ENCODE data around the gene ZNF569. TPM values are rescaled to one million over a fixed set of nuclear protein-coding genes. Genes with fewer than 3 reads are reported as not detected.
A peak's percentile ranks its signal among the peaks of the same experiment; 100 is the strongest.
"Not testable (repeated sequence)": the region's sequence is repeated elsewhere in the genome, so short reads cannot be mapped to it uniquely, and the experiment has no call there.

Gene ZNF569
- total and polyA plus RNA-seq, 9 donors = 5.6 to 9.3 (median 7.6) TPM

DNA sequence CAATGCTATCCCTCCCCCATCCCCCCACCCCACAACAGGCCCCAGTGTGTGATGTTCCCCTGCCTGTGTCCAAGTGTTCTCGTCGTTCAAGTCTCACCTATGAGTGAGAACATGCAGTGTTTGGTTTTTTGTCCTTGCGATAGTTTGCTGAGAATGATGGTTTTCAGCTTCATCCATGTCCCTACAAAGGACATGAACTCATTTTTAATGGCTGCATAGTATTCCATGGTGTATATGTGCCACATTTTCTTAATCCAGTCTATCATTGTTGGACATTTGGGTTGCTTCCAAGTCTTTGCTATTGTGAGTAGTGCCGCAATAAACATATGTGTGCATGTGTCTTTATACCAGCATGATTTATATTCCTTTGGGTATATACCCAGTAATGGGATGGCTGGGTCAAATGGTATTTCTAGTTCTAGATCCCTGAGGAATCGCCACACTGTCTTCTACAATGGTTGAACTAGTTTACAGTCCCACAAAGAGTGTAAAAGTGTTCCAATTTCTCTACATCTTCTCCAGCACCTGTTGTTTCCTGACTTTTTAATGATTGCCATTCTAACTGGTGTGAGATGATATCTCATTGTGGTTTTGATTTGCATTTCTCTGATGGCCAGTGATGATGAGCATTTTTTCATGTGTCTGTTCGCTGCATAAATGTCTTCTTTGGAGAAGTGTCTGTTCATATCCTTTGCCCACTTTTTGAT, 61.0 kb downstream of the ZNF569 start:
- peaks cover 44% of the 10 kb centered on the region for H3K9me3 ChIP-seq (replicated peaks; ENCODE audit: control insufficient read depth, low read depth, low read length)
- H3K27me3 ChIP-seq (ENCODE audit: control insufficient read depth, insufficient read depth, low read length); H3K4me3 ChIP-seq (ENCODE audit: low read length); H3K4me1 ChIP-seq (ENCODE audit: control insufficient read depth, insufficient read depth, low read length); H3K36me3 ChIP-seq (ENCODE audit: control insufficient read depth, insufficient read depth, low read length); H3K27ac ChIP-seq (ENCODE audit: low read length); DNase-seq: not testable (repeated sequence)
- WGBS (ENCODE audit: insufficient coverage) = no CpG with 5 or more reads among the region's 6 CpGs

DNA sequence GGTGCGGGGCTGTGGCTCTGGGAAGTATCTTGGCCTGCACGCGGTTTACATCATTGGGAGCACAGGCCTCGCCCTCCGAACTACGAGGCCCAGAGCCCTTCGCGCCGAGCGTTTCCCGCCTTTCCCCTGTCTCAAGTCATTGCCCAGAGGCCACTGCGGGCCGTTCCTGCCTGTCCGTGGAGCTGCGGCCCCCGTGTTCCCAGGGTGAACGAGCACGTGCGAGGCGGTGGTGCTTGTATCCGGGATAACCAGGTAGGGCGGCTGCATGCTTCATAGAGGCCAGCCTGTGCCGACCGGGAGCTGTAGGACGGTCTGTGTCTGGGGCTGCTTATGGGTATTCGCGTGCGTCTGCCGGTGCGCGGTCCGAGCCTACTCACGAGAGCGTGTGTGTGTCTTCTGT, 63.8 kb downstream of the ZNF569 start:
- Histone ChIP-seq H3K36me3 (ENCODE audit: control insufficient read depth, insufficient read depth, low read length) (no peaks in the 10 kb centered on the region), H3K4me3 (ENCODE audit: low read length) (no peak overlapping the region), H3K27me3 (ENCODE audit: control insufficient read depth, insufficient read depth, low read length) (no peaks in the 10 kb centered on the region), H3K4me1 (ENCODE audit: control insufficient read depth, insufficient read depth, low read length) (no peaks in the 10 kb centered on the region), H3K27ac (ENCODE audit: low read length) (no peak overlapping the region), H3K9me3 (replicated peaks; ENCODE audit: control insufficient read depth, low read depth, low read length) (peaks cover 45% of the 10 kb centered on the region)
- DNase-seq = no peak
- WGBS (ENCODE audit: insufficient coverage) = 69% methylated on average over 34 of the region's 34 CpGs

DNA sequence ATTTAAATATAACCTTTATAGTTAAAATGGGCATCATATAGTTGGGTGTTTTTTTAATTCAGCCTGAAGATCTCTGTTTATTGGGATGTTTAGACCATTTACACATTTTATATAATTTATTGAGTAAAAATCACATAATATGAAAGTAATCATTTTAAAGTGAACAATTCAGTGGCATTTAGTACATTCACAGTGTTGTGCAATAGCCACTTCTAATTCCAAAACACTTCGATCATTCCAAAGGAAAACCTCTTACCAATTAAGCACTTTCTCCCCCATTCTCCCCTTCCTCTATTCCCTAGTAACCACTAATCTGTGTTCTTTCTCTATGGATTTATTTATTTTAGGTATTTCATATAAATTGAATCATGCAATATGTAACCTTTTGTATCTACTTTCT, 66.2 kb downstream of the ZNF569 start:
- H3K27ac ChIP-seq (ENCODE audit: low read length) = no peak overlapping the region
- H3K4me3 ChIP-seq (ENCODE audit: low read length) = no peak overlapping the region
- no peaks in the 10 kb centered on the region for H3K4me1 ChIP-seq (ENCODE audit: control insufficient read depth, insufficient read depth, low read length)
- H3K27me3 ChIP-seq (ENCODE audit: control insufficient read depth, insufficient read depth, low read length) = no peaks in the 10 kb centered on the region
- no peak for DNase-seq
- no CpG with 5 or more reads among the region's 1 CpG for WGBS (ENCODE audit: insufficient coverage)
- H3K9me3 ChIP-seq (replicated peaks; ENCODE audit: control insufficient read depth, low read depth, low read length) = peaks cover 45% of the 10 kb centered on the region
- H3K36me3 ChIP-seq (ENCODE audit: control insufficient read depth, insufficient read depth, low read length) = no peaks in the 10 kb centered on the region

DNA sequence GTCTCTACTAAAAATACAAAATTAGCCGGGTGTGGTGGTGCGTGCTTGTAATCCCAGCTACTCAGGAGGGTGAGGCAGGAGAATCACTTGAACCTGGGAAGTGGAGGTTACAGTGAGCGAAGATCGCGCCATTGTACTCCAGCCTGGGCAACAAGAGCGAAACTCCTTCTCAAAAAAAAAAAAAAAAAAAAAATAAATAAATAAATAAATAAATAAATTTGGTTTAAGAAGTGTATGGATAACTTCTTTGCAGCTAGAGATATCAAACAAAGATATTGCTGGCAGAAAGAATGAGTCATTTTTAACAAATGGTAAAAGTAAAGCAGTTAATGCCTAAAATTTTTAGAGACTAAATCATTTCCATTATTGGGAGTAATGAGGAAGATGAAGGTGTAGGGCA, 75.8 kb downstream of the ZNF569 start:
- H3K4me1 ChIP-seq (ENCODE audit: control insufficient read depth, insufficient read depth, low read length); H3K4me3 ChIP-seq (ENCODE audit: low read length); DNase-seq; H3K27me3 ChIP-seq (ENCODE audit: control insufficient read depth, insufficient read depth, low read length); H3K27ac ChIP-seq (ENCODE audit: low read length): not testable (repeated sequence)
- H3K36me3 ChIP-seq (ENCODE audit: control insufficient read depth, insufficient read depth, low read length) = peaks cover 19% of the 10 kb centered on the region
- H3K9me3 ChIP-seq (replicated peaks; ENCODE audit: control insufficient read depth, low read depth, low read length) = peaks cover 50% of the 10 kb centered on the region
- WGBS (ENCODE audit: insufficient coverage) = no CpG with 5 or more reads among the region's 6 CpGs

DNA sequence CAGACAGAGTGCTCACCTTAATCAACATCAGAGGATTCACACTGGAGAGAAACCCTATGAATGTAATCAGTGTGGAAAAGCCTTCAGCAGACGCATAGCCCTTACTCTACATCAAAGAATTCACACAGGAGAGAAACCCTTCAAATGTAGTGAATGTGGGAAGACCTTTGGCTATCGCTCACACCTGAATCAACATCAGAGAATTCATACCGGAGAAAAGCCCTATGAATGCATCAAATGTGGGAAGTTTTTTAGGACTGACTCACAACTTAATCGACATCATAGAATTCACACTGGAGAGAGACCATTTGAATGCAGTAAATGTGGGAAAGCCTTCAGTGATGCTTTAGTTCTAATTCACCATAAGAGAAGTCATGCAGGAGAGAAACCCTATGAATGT, 78.0 kb downstream of the ZNF569 start:
- no peak for DNase-seq
- WGBS (ENCODE audit: insufficient coverage) = no CpG with 5 or more reads among the region's 4 CpGs
- Histone ChIP-seq H3K4me3 (ENCODE audit: low read length) (no peak overlapping the region), H3K27ac (ENCODE audit: low read length) (no peak overlapping the region), H3K27me3 (ENCODE audit: control insufficient read depth, insufficient read depth, low read length) (no peaks in the 10 kb centered on the region), H3K9me3 (replicated peaks; ENCODE audit: control insufficient read depth, low read depth, low read length) (peaks cover 58% of the 10 kb centered on the region), H3K36me3 (ENCODE audit: control insufficient read depth, insufficient read depth, low read length) (peaks cover 32% of the 10 kb centered on the region), H3K4me1 (ENCODE audit: control insufficient read depth, insufficient read depth, low read length) (no peaks in the 10 kb centered on the region)

DNA sequence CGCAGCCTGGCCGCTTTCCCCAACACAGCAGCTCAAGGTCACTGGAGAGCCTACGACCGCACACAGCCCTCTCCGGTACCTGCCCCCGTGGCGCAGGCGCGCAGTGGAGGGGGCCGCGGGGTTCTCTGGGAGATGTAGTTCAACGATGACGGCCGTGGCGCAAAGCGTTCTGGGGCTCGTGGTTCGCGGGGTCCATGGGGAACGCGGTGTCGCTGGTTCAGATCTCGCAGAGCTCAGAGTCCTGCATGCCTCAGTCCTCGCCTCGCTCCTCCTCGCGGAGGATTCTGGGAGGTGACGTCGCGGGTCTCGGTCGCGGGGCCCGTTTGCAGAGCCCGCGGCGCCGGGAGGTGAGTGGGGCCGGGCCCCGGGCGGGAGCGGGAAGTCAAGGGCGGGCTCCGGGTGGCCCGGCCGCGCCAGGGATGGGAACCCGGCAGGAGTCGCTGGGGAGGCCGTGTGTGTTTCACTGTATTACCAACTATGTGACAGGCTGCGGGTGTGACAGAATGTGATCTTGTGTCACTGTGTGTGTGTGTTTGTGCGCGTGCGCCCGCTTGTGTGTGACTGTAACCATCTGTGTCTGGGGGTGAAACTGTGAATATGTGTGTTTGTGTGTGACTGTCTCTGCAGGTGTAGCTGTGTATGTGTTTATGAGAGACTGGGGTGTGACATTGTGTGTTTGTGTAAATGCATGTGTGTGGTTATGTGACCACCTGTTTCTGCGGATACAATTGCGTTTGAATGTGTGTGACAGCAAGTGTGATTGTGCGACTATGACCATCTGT, 96.2 kb downstream of the ZNF569 start, which contains the start of gene ZNF527:
ZNF527 (plus strand) TSS at position 220 of the 782 bp plus-strand sequence. CDS start 3,100 bp downstream, outside the sequence.
- H3K27me3 ChIP-seq (ENCODE audit: control insufficient read depth, insufficient read depth, low read length) = no peaks in the 10 kb centered on the region
- H3K36me3 ChIP-seq (ENCODE audit: control insufficient read depth, insufficient read depth, low read length) = peaks cover 22% of the 10 kb centered on the region
- H3K27ac ChIP-seq (ENCODE audit: low read length) = peak within 1 kb of the TSS; percentile 93
- peak; percentile 99 for DNase-seq
- no peaks in the 10 kb centered on the region for H3K4me1 ChIP-seq (ENCODE audit: control insufficient read depth, insufficient read depth, low read length)
- H3K4me3 ChIP-seq (ENCODE audit: low read length) = peak within 1 kb of the TSS; percentile 71
- WGBS (ENCODE audit: insufficient coverage) = under 1% methylated on average over 55 of the region's 58 CpGs
- peaks cover 7% of the 10 kb centered on the region for H3K9me3 ChIP-seq (replicated peaks; ENCODE audit: control insufficient read depth, low read depth, low read length)

DNA sequence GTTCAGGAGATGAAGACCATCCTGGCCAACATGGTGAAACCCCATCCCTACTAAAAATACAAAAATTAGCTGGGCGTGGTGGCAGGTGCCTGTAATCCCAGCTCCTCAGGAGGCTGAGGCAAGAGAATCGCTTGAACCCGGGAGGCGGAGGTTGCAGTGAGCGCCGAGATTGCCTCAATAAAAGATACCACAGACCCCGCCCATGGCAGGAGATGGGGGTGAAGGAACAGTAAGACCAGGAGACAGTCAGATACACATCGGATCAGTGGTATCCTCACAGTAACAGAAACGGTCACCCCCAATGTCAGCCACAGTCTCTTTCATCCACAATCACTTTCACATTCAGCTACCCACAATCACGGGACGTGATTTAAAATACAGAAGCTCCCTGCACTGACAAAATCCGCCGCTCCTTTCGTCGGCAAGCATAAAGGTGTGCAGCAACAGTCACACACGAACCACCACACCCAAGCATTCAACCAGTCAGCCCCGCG, 96.8 kb downstream of the ZNF569 start:
- Histone ChIP-seq H3K36me3 (ENCODE audit: control insufficient read depth, insufficient read depth, low read length) (peaks cover 16% of the 10 kb centered on the region), H3K27ac (ENCODE audit: low read length) (peak overlapping the region; percentile 93), H3K4me3 (ENCODE audit: low read length) (peak overlapping the region; percentile 71)
- not testable (repeated sequence) for DNase-seq; H3K4me1 ChIP-seq (ENCODE audit: control insufficient read depth, insufficient read depth, low read length); H3K27me3 ChIP-seq (ENCODE audit: control insufficient read depth, insufficient read depth, low read length); H3K9me3 ChIP-seq (replicated peaks; ENCODE audit: control insufficient read depth, low read depth, low read length)
- 8% methylated on average over 15 of the region's 18 CpGs for WGBS (ENCODE audit: insufficient coverage)

DNA sequence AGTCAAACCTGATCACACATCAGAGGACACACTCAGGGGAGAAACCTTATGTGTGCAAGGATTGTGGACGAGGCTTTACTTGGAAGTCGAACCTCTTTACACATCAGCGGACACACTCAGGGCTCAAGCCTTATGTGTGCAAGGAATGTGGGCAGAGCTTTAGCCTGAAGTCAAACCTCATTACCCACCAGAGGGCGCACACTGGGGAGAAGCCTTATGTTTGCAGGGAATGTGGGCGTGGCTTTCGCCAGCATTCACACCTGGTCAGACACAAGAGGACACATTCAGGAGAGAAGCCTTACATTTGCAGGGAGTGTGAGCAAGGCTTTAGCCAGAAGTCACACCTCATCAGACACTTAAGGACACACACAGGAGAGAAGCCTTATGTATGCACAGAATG, 104.5 kb downstream of the ZNF569 start:
- Histone ChIP-seq H3K4me1 (ENCODE audit: control insufficient read depth, insufficient read depth, low read length) (no peaks in the 10 kb centered on the region), H3K27me3 (ENCODE audit: control insufficient read depth, insufficient read depth, low read length) (no peaks in the 10 kb centered on the region), H3K27ac (ENCODE audit: low read length) (no peak overlapping the region), H3K36me3 (ENCODE audit: control insufficient read depth, insufficient read depth, low read length) (peaks cover 33% of the 10 kb centered on the region), H3K9me3 (replicated peaks; ENCODE audit: control insufficient read depth, low read depth, low read length) (peaks cover 20% of the 10 kb centered on the region), H3K4me3 (ENCODE audit: low read length) (no peak overlapping the region)
- DNase-seq = peak; percentile 8
- WGBS (ENCODE audit: insufficient coverage) = no CpG with 5 or more reads among the region's 6 CpGs

DNA sequence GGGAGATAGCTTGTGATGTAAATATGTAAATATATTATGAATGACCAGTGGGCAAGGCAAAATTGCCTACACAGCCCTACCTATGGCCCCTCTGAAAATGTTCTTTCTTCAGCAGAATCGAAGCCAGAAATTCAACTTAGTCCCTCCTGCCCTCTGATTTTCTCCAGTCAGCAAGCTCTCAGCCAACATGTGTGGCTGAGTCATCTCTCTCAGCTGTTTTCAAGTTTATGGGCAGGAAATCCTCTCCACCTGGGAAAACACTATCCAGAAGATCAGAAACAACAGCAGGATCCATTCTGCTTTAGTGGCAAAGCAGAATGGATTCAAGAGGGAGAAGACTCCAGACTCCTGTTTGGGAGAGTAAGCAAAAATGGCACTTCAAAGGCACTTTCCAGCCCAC, 105.2 kb downstream of the ZNF569 start:
- Histone ChIP-seq H3K36me3 (ENCODE audit: control insufficient read depth, insufficient read depth, low read length) (peaks cover 34% of the 10 kb centered on the region), H3K4me1 (ENCODE audit: control insufficient read depth, insufficient read depth, low read length) (no peaks in the 10 kb centered on the region), H3K4me3 (ENCODE audit: low read length) (no peak overlapping the region), H3K9me3 (replicated peaks; ENCODE audit: control insufficient read depth, low read depth, low read length) (peaks cover 20% of the 10 kb centered on the region), H3K27ac (ENCODE audit: low read length) (peak overlapping the region; percentile 57), H3K27me3 (ENCODE audit: control insufficient read depth, insufficient read depth, low read length) (no peaks in the 10 kb centered on the region)
- DNase-seq = peak; percentile 48
- 13% methylated on average over 1 of the region's 1 CpG for WGBS (ENCODE audit: insufficient coverage)
